Activated naive CD8-positive, alpha-beta T cell treated with anti-CD3 and anti-CD28 coated beads for 36 hours (primary cell): ENCODE data around the gene CDC16. TPM values are rescaled to one million over a fixed set of nuclear protein-coding genes. Genes with fewer than 3 reads are reported as not detected.

Experiments used
- DNase-seq: peaks from one replicate; pipeline ENCODE4 v3.0.0; 2021
- H3K27ac Mint-ChIP-seq: one replicate; pipeline ENCODE4 v1.8.0; 2022; ENCODE audit warnings: mild to moderate bottlenecking, moderate library complexity, mixed read lengths
- H3K27me3 Mint-ChIP-seq: one replicate; pipeline ENCODE4 v1.8.0; 2022; ENCODE audit warnings: mild to moderate bottlenecking, mixed read lengths
- H3K36me3 Mint-ChIP-seq: one replicate; pipeline ENCODE4 v1.8.0; 2021; ENCODE audit warnings: mild to moderate bottlenecking, mixed read lengths
- H3K4me1 Mint-ChIP-seq: one replicate; pipeline ENCODE4 v1.8.0; 2021; ENCODE audit warnings: mixed read lengths
- H3K4me3 Mint-ChIP-seq: one replicate; pipeline ENCODE4 v1.8.0; 2022; ENCODE audit warnings: mild to moderate bottlenecking, moderate library complexity, mixed read lengths
- H3K9me3 Mint-ChIP-seq: one replicate; pipeline ENCODE4 v1.8.0; 2022; ENCODE audit warnings: mixed read lengths
- total RNA-seq, 2 experiments: library from RNA; stranded (reverse); gene quantifications; one replicate each; pipeline ENCODE4 v1.2.3, GENCODE V29; 2021

The CDC16 gene
- total RNA-seq, 2 experiments from 2014 or later: 72.8 to 73.0 TPM

GRCh38 chr13:114314074-114314912 lies 79.6 kb downstream of the CDC16 start, which contains the start of gene CHAMP1:
Gene CHAMP1 (plus strand): TSS chr13:114314503. CDS start chr13:114323843, 9,340 bp downstream.
- peak; percentile 97 for DNase-seq
- peaks cover 2% of the 10 kb centered on the region for H3K9me3 Mint-ChIP-seq
- H3K27me3 Mint-ChIP-seq: no peaks in the 10 kb centered on the region
- H3K4me1 Mint-ChIP-seq: peaks cover 44% of the 10 kb centered on the region
- H3K36me3 Mint-ChIP-seq: peaks cover 19% of the 10 kb centered on the region
- peak within 1 kb of the TSS; percentile 92 for H3K27ac Mint-ChIP-seq
- H3K4me3 Mint-ChIP-seq: peak within 1 kb of the TSS; percentile 96

- Mint-ChIP-seq H3K27ac (peak overlapping the region; percentile 92), H3K27me3 (no peaks in the 10 kb centered on the region), H3K36me3 (peaks cover 26% of the 10 kb centered on the region), H3K9me3 (peaks cover 2% of the 10 kb centered on the region), H3K4me1 (peaks cover 51% of the 10 kb centered on the region), H3K4me3 (peak overlapping the region; percentile 96)
- DNase-seq: peak; percentile 12
Observed at GRCh38 chr13:114315074-114315785, 80.5 kb downstream of the CDC16 start.

- no peak overlapping the region for H3K4me3 Mint-ChIP-seq
- peaks cover 50% of the 10 kb centered on the region for H3K4me1 Mint-ChIP-seq
- peaks cover 42% of the 10 kb centered on the region for H3K36me3 Mint-ChIP-seq
- H3K27me3 Mint-ChIP-seq: no peaks in the 10 kb centered on the region
- peak overlapping the region; percentile 40 for H3K27ac Mint-ChIP-seq
- DNase-seq: no peak
- peaks cover 3% of the 10 kb centered on the region for H3K9me3 Mint-ChIP-seq
Observed at GRCh38 chr13:114318624-114319023, 83.9 kb downstream of the CDC16 start.

GRCh38 chr13:114319441-114319913 lies 84.8 kb downstream of the CDC16 start:
- Mint-ChIP-seq H3K4me1 (peaks cover 51% of the 10 kb centered on the region), H3K27ac (peak overlapping the region; percentile 12), H3K9me3 (peaks cover 3% of the 10 kb centered on the region), H3K27me3 (no peaks in the 10 kb centered on the region), H3K36me3 (peaks cover 49% of the 10 kb centered on the region), H3K4me3 (no peak overlapping the region)
- no peak for DNase-seq

GRCh38 chr13:114320065-114320464 lies 85.4 kb downstream of the CDC16 start:
- H3K4me1 Mint-ChIP-seq: peaks cover 51% of the 10 kb centered on the region
- no peaks in the 10 kb centered on the region for H3K27me3 Mint-ChIP-seq
- H3K4me3 Mint-ChIP-seq: no peak overlapping the region
- H3K27ac Mint-ChIP-seq: peak overlapping the region; percentile 12
- H3K36me3 Mint-ChIP-seq: peaks cover 49% of the 10 kb centered on the region
- H3K9me3 Mint-ChIP-seq: peaks cover 3% of the 10 kb centered on the region
- DNase-seq: no peak

GRCh38 chr13:114321256-114321655 lies 86.6 kb downstream of the CDC16 start:
- Mint-ChIP-seq H3K27me3 (no peaks in the 10 kb centered on the region), H3K36me3 (peaks cover 51% of the 10 kb centered on the region), H3K4me1 (peaks cover 54% of the 10 kb centered on the region), H3K27ac (no peak overlapping the region), H3K4me3 (no peak overlapping the region), H3K9me3 (peaks cover 2% of the 10 kb centered on the region)
- DNase-seq: no peak

Other genes starting within 250 kb of the CDC16 start
- 10 to 100 TPM; 25.6 to 26.5 TPM for gene RASA3, start 102.3 kb upstream of the CDC16 start, total RNA-seq
- gene CFAP97D2, start 55.6 kb upstream of the CDC16 start, total RNA-seq: not detected
- 10 to 100 TPM; 42.9 to 45.9 TPM for gene UPF3A, start 46.7 kb downstream of the CDC16 start, total RNA-seq
- gene CHAMP1, start 79.6 kb downstream of the CDC16 start, total RNA-seq: 10 to 100 TPM; 46.2 to 46.6 TPM